Skeletal muscle tissue (tissue), 4 donors: Measurements from ENCODE around the gene ADCY9. TPM values are rescaled to one million over a fixed set of nuclear protein-coding genes. Genes with fewer than 3 reads are reported as not detected.

Experiments
- H3K27ac ChIP-seq: one replicate; pipeline ENCODE4 v1.7.0; 2013; ENCODE audit warnings: mild to moderate bottlenecking, low read depth, low read length, inconsistent platforms
- H3K27me3 ChIP-seq, 3 donors: one replicate each; pipeline ENCODE4 v1.7.0; 2013; ENCODE audit warnings: low read length in 3 of 3; ENCODE audit not compliant: control insufficient read depth in 3 of 3, insufficient read depth in 3 of 3
- H3K36me3 ChIP-seq, 3 donors: one replicate each; pipeline ENCODE4 v1.7.0; 2013; ENCODE audit warnings: low read length in 3 of 3; ENCODE audit not compliant: control insufficient read depth in 3 of 3, insufficient read depth in 3 of 3
- H3K4me1 ChIP-seq, 3 donors: one replicate each; pipeline ENCODE4 v1.7.0; 2013; ENCODE audit warnings: low read length in 3 of 3, mild to moderate bottlenecking in 3 of 3; ENCODE audit not compliant: control insufficient read depth in 3 of 3, insufficient read depth in 3 of 3
- H3K4me3 ChIP-seq, 3 donors: one replicate each; pipeline ENCODE4 v1.7.0; 2013; ENCODE audit warnings: low read length in 3 of 3
- H3K9ac ChIP-seq, 3 donors: one replicate each; pipeline ENCODE4 v1.7.0; 2013; ENCODE audit warnings: low read length in 3 of 3, mild to moderate bottlenecking in 3 of 3, moderate library complexity in 2 of 3, low read depth in 1 of 3
- H3K9me3 ChIP-seq, 3 donors: one replicate each; pipeline ENCODE4 v1.7.0; 2013; ENCODE audit warnings: low read length in 3 of 3; ENCODE audit not compliant: control insufficient read depth in 3 of 3
- total RNA-seq: library from RNA; depleted of rRNA; stranded (reverse); fragments of >200 nt; gene quantifications from one replicate; pipeline ENCODE4 v1.2.3, GENCODE V29; 2014
- donor health status: Osteomylitis.

ADCY9 gene
- total RNA-seq, 1 donor from 2014 or later = 8.9 TPM

DNA sequence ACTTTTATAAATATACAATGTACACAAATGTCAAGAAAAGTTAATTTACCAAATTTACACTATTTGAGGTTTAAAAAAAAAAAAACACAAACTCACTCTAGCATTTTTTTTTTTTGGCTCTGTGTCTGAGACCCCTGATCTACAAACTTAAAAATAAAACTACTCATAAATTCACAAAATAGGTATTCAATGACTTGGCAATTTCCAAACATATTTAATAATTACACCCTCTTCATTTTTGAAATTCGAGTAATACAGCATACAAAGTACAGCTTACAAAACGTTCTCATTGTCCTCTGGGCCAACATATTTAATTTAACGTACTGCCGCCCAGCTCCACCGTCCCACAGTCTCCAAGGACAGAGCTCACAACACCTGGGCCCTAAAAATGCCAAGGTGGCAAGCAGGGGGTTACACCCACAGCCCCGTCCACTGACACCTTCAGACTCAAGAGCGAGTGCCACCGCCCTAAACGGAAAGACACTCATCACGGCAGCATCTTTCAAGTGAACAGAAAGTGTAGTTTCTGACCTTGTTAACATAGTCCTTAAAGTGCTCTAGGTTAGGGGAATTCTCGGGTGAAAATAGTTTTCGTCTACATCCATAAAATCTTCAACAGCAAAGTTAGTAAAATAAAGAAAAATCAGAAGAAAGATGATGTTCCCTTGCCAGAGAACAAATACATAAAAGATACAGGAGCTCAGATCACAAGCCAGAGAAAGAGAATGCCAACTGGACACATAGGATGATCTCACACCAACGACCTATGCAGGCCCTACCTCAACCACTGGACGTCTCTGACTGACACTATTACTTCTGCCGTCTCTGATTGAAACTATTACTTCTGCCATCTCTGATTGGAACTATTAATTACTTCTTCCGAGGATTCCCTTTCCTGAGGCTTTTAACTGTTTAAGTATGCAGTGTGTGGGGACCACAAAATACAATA, 4.2 kb downstream of the ADCY9 start:
- Histone ChIP-seq H3K36me3 (peaks cover 3 to 12% (median 8%) of the 10 kb centered on the region in 3 donors), H3K4me3 (peak overlapping the region; percentile 61 to 81 (median 66)), H3K27ac (peak overlapping the region; percentile 28), H3K27me3 (no peaks in the 10 kb centered on the region), H3K9me3 (no peaks in the 10 kb centered on the region), H3K4me1 (peaks cover 45 to 63% (median 45%) of the 10 kb centered on the region in 3 donors), H3K9ac (peak overlapping the region; percentile 67 to 91 (median 75))

- Histone ChIP-seq H3K9ac (peak overlapping the region in 2 of 3 donors; percentile 67 to 91), H3K27ac (peak overlapping the region; percentile 19), H3K9me3 (no peaks in the 10 kb centered on the region), H3K27me3 (no peaks in the 10 kb centered on the region), H3K4me3 (peak overlapping the region in 2 of 3 donors; percentile 49 to 54), H3K36me3 (peaks cover 3 to 18% (median 8%) of the 10 kb centered on the region in 3 donors), H3K4me1 (peaks cover 44 to 70% (median 47%) of the 10 kb centered on the region in 3 donors)
These were observed 5.6 kb downstream of the ADCY9 start for GRCh38 chr16:4110680-4111079.

- no peaks in the 10 kb centered on the region for H3K27me3 ChIP-seq
- H3K36me3 ChIP-seq = peaks cover 3 to 18% (median 8%) of the 10 kb centered on the region in 3 donors
- no peak overlapping the region for H3K27ac ChIP-seq
- no peak overlapping the region for H3K4me3 ChIP-seq
- H3K9me3 ChIP-seq = no peaks in the 10 kb centered on the region
- H3K9ac ChIP-seq = no peak overlapping the region
- peaks cover 43 to 66% (median 45%) of the 10 kb centered on the region in 3 donors for H3K4me1 ChIP-seq
These were observed 6.2 kb downstream of the ADCY9 start for GRCh38 chr16:4110065-4110464.

GRCh38 chr16:4109250-4109736, 6.9 kb downstream of the ADCY9 start:
- Histone ChIP-seq H3K27me3 (no peaks in the 10 kb centered on the region), H3K36me3 (peaks cover 2 to 15% (median 3%) of the 10 kb centered on the region in 3 donors), H3K4me3 (no peak overlapping the region), H3K9me3 (no peaks in the 10 kb centered on the region), H3K27ac (no peak overlapping the region), H3K9ac (no peak overlapping the region), H3K4me1 (peaks cover 35 to 58% (median 37%) of the 10 kb centered on the region in 3 donors)

- no peak overlapping the region for H3K27ac ChIP-seq
- H3K9ac ChIP-seq = no peak overlapping the region
- peaks cover 17 to 55% (median 28%) of the 10 kb centered on the region in 3 donors for H3K4me1 ChIP-seq
- H3K27me3 ChIP-seq = no peaks in the 10 kb centered on the region
- peaks cover 2 to 15% (median 6%) of the 10 kb centered on the region in 3 donors for H3K36me3 ChIP-seq
- H3K4me3 ChIP-seq = no peak overlapping the region
- no peaks in the 10 kb centered on the region for H3K9me3 ChIP-seq
These were observed 9.7 kb downstream of the ADCY9 start for GRCh38 chr16:4106516-4106915.

DNA sequence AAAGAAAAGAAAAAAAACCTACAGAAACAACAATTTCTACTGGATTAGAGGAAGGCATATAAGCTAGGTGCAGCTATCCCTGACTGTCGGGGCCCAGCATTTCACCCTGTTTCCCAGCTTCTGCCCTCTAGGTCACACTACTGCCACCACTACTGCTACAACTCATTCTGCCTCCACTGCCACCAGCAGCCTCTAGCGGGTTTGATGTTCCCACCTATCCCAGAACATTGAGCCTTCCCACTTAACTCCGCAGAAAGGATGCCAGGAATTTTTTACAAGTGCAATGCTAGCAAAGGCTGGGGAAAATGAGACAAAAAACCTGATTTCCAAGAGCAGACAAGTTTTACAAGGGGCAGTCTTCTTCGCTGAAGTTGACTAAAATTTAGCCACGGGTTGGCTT, 10.4 kb downstream of the ADCY9 start:
- Histone ChIP-seq H3K27me3 (no peaks in the 10 kb centered on the region), H3K4me1 (peaks cover 14 to 52% (median 25%) of the 10 kb centered on the region in 3 donors), H3K4me3 (no peak overlapping the region), H3K9ac (no peak overlapping the region), H3K27ac (no peak overlapping the region), H3K36me3 (peaks cover 2 to 15% (median 6%) of the 10 kb centered on the region in 3 donors), H3K9me3 (no peaks in the 10 kb centered on the region)

DNA sequence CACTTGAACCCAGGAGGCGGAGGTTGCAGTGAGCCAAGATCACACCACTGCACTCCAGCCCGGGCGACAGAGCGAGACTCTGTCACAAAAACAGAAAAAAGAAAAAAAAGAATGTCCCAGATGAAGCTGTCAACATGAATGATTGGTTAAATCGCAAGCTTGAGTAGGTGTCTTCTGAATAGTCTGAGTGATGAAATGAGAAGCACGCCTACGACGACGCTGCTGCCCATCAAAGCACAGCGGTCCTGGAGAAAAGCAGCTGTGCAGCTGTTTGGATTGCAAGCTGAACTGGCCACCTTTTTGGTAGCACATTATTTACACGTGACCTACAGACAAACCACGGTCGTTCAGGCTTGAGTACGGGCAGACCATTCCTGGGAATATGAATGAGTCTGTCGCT, 12.5 kb downstream of the ADCY9 start:
- no peaks in the 10 kb centered on the region for H3K9me3 ChIP-seq
- no peak overlapping the region for H3K27ac ChIP-seq
- H3K9ac ChIP-seq = no peak overlapping the region
- no peaks in the 10 kb centered on the region for H3K27me3 ChIP-seq
- H3K4me1 ChIP-seq = peaks cover 10 to 40% (median 15%) of the 10 kb centered on the region in 3 donors
- H3K36me3 ChIP-seq = peaks cover 2 to 11% (median 3%) of the 10 kb centered on the region in 3 donors
- H3K4me3 ChIP-seq = no peak overlapping the region

GRCh38 chr16:4101421-4102219, 14.6 kb downstream of the ADCY9 start:
- Histone ChIP-seq H3K27me3 (no peaks in the 10 kb centered on the region), H3K9me3 (no peaks in the 10 kb centered on the region), H3K27ac (no peak overlapping the region), H3K36me3 (peaks cover 0 to 8% (median 3%) of the 10 kb centered on the region in 3 donors), H3K4me3 (peak overlapping the region in 2 of 3 donors; percentile 4 to 8), H3K4me1 (peaks cover 13 to 44% (median 25%) of the 10 kb centered on the region in 3 donors), H3K9ac (no peak overlapping the region)

GRCh38 chr16:4098501-4098900, 17.7 kb downstream of the ADCY9 start:
- Histone ChIP-seq H3K27me3 (no peaks in the 10 kb centered on the region), H3K36me3 (peaks cover 0 to 3% (median 3%) of the 10 kb centered on the region in 3 donors), H3K9ac (no peak overlapping the region), H3K4me1 (peaks cover 38 to 56% (median 48%) of the 10 kb centered on the region in 3 donors), H3K27ac (no peak overlapping the region), H3K9me3 (no peaks in the 10 kb centered on the region), H3K4me3 (no peak overlapping the region)
